HCT116 (cell line): ENCODE measurements around the gene ADPRHL1. TPM values are rescaled to one million over a fixed set of nuclear protein-coding genes. Genes with fewer than 3 reads are reported as not detected.

Experiments used
- ATAC-seq: fragments of 200-7000 bp; cut with Tn5 transposase; 2 replicates; pipeline ENCODE4 v1.9.1; 2020; ENCODE audit warnings: mild to moderate bottlenecking, moderate library complexity
- BruUV-seq: library from RNA; stranded (reverse); fragments of 400-500 nt; replicated peaks from 2 replicates; lab custom pipeline; 2021; lab: Mats Ljungman, UMichigan
- CTCF ChIA-PET: fragments of 300-600 bp; sonication (Branson Sonifier 250); formaldehyde crosslinking; loops from one replicate; lab custom pipeline; 2021; ENCODE audit warnings: antibody characterized with exemption; lab: Charles Lee
- POLR2A ChIA-PET: fragments of 300-600, 350-600 bp; sonication (Branson Sonifier 250); formaldehyde crosslinking; loops from one replicate; lab custom pipeline; 2021; ENCODE audit warnings: antibody characterized with exemption; lab: Charles Lee
- RAD21 ChIA-PET, 2 experiments: fragments of 300-600 bp; sonication (Branson Sonifier 250); formaldehyde crosslinking; loops; one replicate each; lab custom pipeline; 2023; ENCODE audit warnings: low total read pairs in 2 of 2; ENCODE audit not compliant: uncharacterized antibody in 2 of 2, unreplicated experiment in 2 of 2, low non-redundant PET in 1 of 2; lab: Charles Lee
- DNase-seq: peaks from one replicate; pipeline ENCODE4 v3.0.0-alpha.2; 2010; ENCODE audit warnings: low read depth, low spot score
- H2AFZ ChIP-seq: fragments of 200-600 bp; shearing (Covaris generic), sonication (generic); 2 replicates; pipeline ENCODE4 v1.6.1; 2017; ENCODE audit warnings: low read depth, mixed run types, mixed read lengths, antibody characterized with exemption, low read length; ENCODE audit not compliant: poor library complexity, severe bottlenecking
- H3K27ac ChIP-seq: 2 replicates; pipeline ENCODE4 v1.5.1; 2012; ENCODE audit warnings: low read depth, low read length
- H3K27me3 ChIP-seq: fragments of 200-600 bp; sonication (generic); 2 replicates; pipeline ENCODE4 v1.6.1; 2016; ENCODE audit warnings: mixed run types, low read length, mixed read lengths; ENCODE audit not compliant: insufficient read depth
- H3K36me3 ChIP-seq, 2 experiments: fragments of 200-500 bp in 1 of 2; fragments of 200-600 bp in 1 of 2; sonication (Bioruptor generic) in 1 of 2; sonication (generic) in 1 of 2; 2 replicates each; pipeline versions ENCODE4 v1.5.1 to v1.6.1; 2014 to 2016; ENCODE audit warnings: low read length in 2 of 2, inconsistent platforms in 1 of 2, mixed read lengths in 1 of 2, mixed run types in 1 of 2; ENCODE audit not compliant: insufficient read depth in 2 of 2, control insufficient read depth in 1 of 2
- H3K4me1 ChIP-seq, 2 experiments: fragments of 200-600 bp in 1 of 2; sonication (generic) in 1 of 2; 2 replicates each; pipeline versions ENCODE4 v1.5.1 to v1.6.1; 2012 to 2017; ENCODE audit warnings: low read length in 2 of 2, inconsistent platforms in 1 of 2, mild to moderate bottlenecking in 1 of 2, mixed read lengths in 1 of 2, mixed run types in 1 of 2, moderate library complexity in 1 of 2; ENCODE audit not compliant: insufficient read depth in 2 of 2, control insufficient read depth in 1 of 2
- H3K4me2 ChIP-seq: fragments of 200-600 bp; sonication (generic); 2 replicates; pipeline ENCODE4 v1.6.1; 2017; ENCODE audit warnings: mixed run types, low read length, mixed read lengths
- H3K4me3 ChIP-seq, 2 experiments: fragments of 200-600 bp in 1 of 2; sonication (generic) in 1 of 2; replicated peaks in 1 of 2; 2 replicates each; pipeline ENCODE4 v1.5.1; 2011 to 2016; ENCODE audit warnings: low read length in 2 of 2, control low read depth in 1 of 2, low read depth in 1 of 2, mild to moderate bottlenecking in 1 of 2, mixed read lengths in 1 of 2, mixed run types in 1 of 2
- H3K79me2 ChIP-seq: fragments of 200-600 bp; sonication (generic); 2 replicates; pipeline ENCODE4 v1.6.1; 2017; ENCODE audit warnings: mild to moderate bottlenecking, mixed run types, low read length, moderate library complexity, mixed read lengths; ENCODE audit not compliant: insufficient read depth
- H3K9ac ChIP-seq: fragments of 200-600 bp; sonication (generic); 2 replicates; pipeline ENCODE4 v1.6.1; 2016; ENCODE audit warnings: low read length, mixed read lengths
- H3K9me2 ChIP-seq: fragments of 200-600 bp; sonication (generic), shearing (Covaris generic); 2 replicates; pipeline ENCODE4 v1.6.1; 2017; ENCODE audit warnings: mixed run types, mild to moderate bottlenecking, moderate library complexity; ENCODE audit not compliant: insufficient read depth
- H3K9me3 ChIP-seq, 2 experiments: fragments of 200-500 bp in 1 of 2; fragments of 200-600 bp in 1 of 2; sonication (Bioruptor generic) in 1 of 2; sonication (generic) in 1 of 2; 2 replicates each; pipeline ENCODE4 v1.6.1; 2014 to 2017; ENCODE audit warnings: low read length in 2 of 2, mixed read lengths in 2 of 2, inconsistent platforms in 1 of 2, low read depth in 1 of 2, mild to moderate bottlenecking in 1 of 2, mixed run types in 1 of 2, moderate library complexity in 1 of 2; ENCODE audit not compliant: control insufficient read depth in 1 of 2, insufficient read depth in 1 of 2
- H4K20me1 ChIP-seq: fragments of 200-600 bp; sonication (generic), shearing (Covaris generic); 2 replicates; pipeline ENCODE4 v1.6.1; 2017; ENCODE audit warnings: mixed run types, mild to moderate bottlenecking, moderate library complexity; ENCODE audit not compliant: insufficient read depth
- POLR2AphosphoS5 ChIP-seq: IDR thresholded peaks from 2 replicates; pipeline ENCODE4 v1.6.1; 2011; ENCODE audit warnings: mild to moderate bottlenecking, low read depth, low read length, moderate library complexity
- ZBTB33 ChIP-seq: IDR thresholded peaks from 2 replicates; pipeline ENCODE4 v1.6.1; 2011; ENCODE audit warnings: mild to moderate bottlenecking, low read length, moderate library complexity; ENCODE audit not compliant: insufficient replicate concordance; ENCODE audit errors: extremely low read depth
- intact Hi-C: fragments of 100-400 bp; cut with micrococcal nuclease; formaldehyde crosslinking; loops from 2 replicates; pipeline ENCODE4 v1.10.0; 2022
- total RNA-seq: library from RNA; stranded (reverse); gene quantifications from one replicate; pipeline ENCODE4 v1.2.1, GENCODE V29; 2021; ENCODE audit not compliant: unreplicated experiment

ADPRHL1 gene
- total RNA-seq, 1 experiment from 2014 or later = 12.6 TPM

- Histone ChIP-seq H3K27me3 (peaks cover 3% of the 10 kb centered on the region; the same call in 1 of the 2 replicates), H3K9ac (peak overlapping the region; percentile 63), H3K79me2 (no peaks in the 10 kb centered on the region), H3K4me3 (peak overlapping the region; percentile 30 to 59), H3K4me1 (peaks cover 17 to 23% of the 10 kb centered on the region in 2 experiments), H3K4me2 (peak overlapping the region; percentile 94), H4K20me1 (no peaks in the 10 kb centered on the region), H3K9me3 (no peaks in the 10 kb centered on the region), H3K9me2 (no peaks in the 10 kb centered on the region), H3K27ac (peak overlapping the region; percentile 66), H3K36me3 (no peaks in the 10 kb centered on the region), H2AFZ (peak overlapping the region; percentile 67)
- RAD21 ChIA-PET = no interaction called here
- POLR2A ChIA-PET = interaction anchor here (0.6 to 0.9 kb wide), 4 partner anchors 11 to 37 kb away, joined by 3 to 5 read pairs (median 4); no protein-coding TSS in a partner anchor
- intact Hi-C loops = loop anchor here (2.0 kb wide), 1 partner anchor 37 kb away; no protein-coding TSS in a partner anchor
- BruUV-seq = no TSS peak
- DNase-seq (peak; percentile 84), ATAC-seq (peak; percentile 79)
- TF ChIP-seq ZBTB33 (peak; percentile 39), POLR2AphosphoS5 (no peak)
- CTCF ChIA-PET = interaction anchor here (0.7 to 1.2 kb wide), 3 partner anchors 12 to 469 kb away, joined by 3 to 4 read pairs (median 3); no protein-coding TSS in a partner anchor
These were observed 41.9 kb downstream of the ADPRHL1 start for GRCh38 chr13:113411216-113412023.
